GM23338 (cell line): ENCODE measurements around the gene ESPN. TPM values are rescaled to one million over a fixed set of nuclear protein-coding genes. Genes with fewer than 3 reads are reported as not detected.

Experiments
- ATAC-seq: fragments of 200-7000 bp; cut with Tn5 transposase; 3 replicates; pipeline ENCODE4 v1.9.1; 2020
- DNase-seq: peaks from one replicate; pipeline ENCODE4 v3.0.0-alpha.2; 2015; ENCODE audit warnings: low spot score
- H2AFZ ChIP-seq: fragments of 200-600 bp; sonication (generic); 2 replicates; pipeline ENCODE4 v1.8.0; 2016; ENCODE audit warnings: antibody characterized with exemption, mild to moderate bottlenecking, moderate library complexity
- H3F3A ChIP-seq: fragments of 200-600 bp; sonication (generic); replicated peaks from 2 replicates; pipeline ENCODE4 v1.8.0; 2017; ENCODE audit warnings: antibody characterized with exemption, mixed run types, low read depth
- H3K27ac ChIP-seq: fragments of 200-600 bp; sonication (generic); 2 replicates; pipeline ENCODE4 v1.6.1; 2016; ENCODE audit warnings: low read depth
- H3K27me3 ChIP-seq: fragments of 200-600 bp; sonication (generic); 2 replicates; pipeline ENCODE4 v1.8.0; 2016; ENCODE audit warnings: mild to moderate bottlenecking, mixed run types, moderate library complexity; ENCODE audit not compliant: insufficient read depth
- H3K36me3 ChIP-seq: fragments of 200-600 bp; sonication (generic); 2 replicates; pipeline ENCODE4 v1.8.0; 2016; ENCODE audit warnings: mild to moderate bottlenecking; ENCODE audit not compliant: insufficient read depth
- H3K4me1 ChIP-seq: fragments of 200-600 bp; sonication (generic); 2 replicates; pipeline ENCODE4 v1.8.0; 2016; ENCODE audit warnings: mild to moderate bottlenecking, moderate library complexity; ENCODE audit not compliant: insufficient read depth
- H3K4me2 ChIP-seq: fragments of 200-600 bp; sonication (generic); 2 replicates; pipeline ENCODE4 v1.7.1; 2017; ENCODE audit warnings: mixed run types
- H3K4me3 ChIP-seq: fragments of 200-600 bp; sonication (generic); 2 replicates; pipeline ENCODE4 v1.6.1; 2016; ENCODE audit warnings: mixed run types
- H3K79me2 ChIP-seq: fragments of 200-600 bp; sonication (generic); replicated peaks from 2 replicates; pipeline ENCODE4 v1.8.0; 2017; ENCODE audit warnings: mild to moderate bottlenecking; ENCODE audit not compliant: insufficient read depth
- H3K9me2 ChIP-seq: fragments of 200-600 bp; sonication (generic); 2 replicates; pipeline ENCODE4 v1.8.0; 2017; ENCODE audit not compliant: insufficient read depth
- H4K20me1 ChIP-seq: fragments of 200-600 bp; sonication (generic); replicated peaks from 2 replicates; pipeline ENCODE4 v1.8.0; 2017; ENCODE audit warnings: mild to moderate bottlenecking; ENCODE audit not compliant: insufficient read depth
- H3K27ac Mint-ChIP-seq: 2 replicates; pipeline ENCODE4 v1.8.0; 2020; ENCODE audit warnings: inconsistent platforms, mild to moderate bottlenecking, moderate library complexity, mixed read lengths
- H3K27me3 Mint-ChIP-seq: 3 replicates; pipeline ENCODE4 v1.8.0; 2022; ENCODE audit warnings: low read depth, mild to moderate bottlenecking, moderate library complexity, mixed read lengths, inconsistent platforms; ENCODE audit not compliant: insufficient read depth, poor library complexity
- H3K36me3 Mint-ChIP-seq: 3 replicates; pipeline ENCODE4 v1.8.0; 2021; ENCODE audit warnings: low read depth, mild to moderate bottlenecking, inconsistent platforms, moderate library complexity, mixed read lengths
- H3K4me1 Mint-ChIP-seq: 3 replicates; pipeline ENCODE4 v1.8.0; 2020; ENCODE audit warnings: mild to moderate bottlenecking, inconsistent platforms, mixed read lengths
- H3K4me3 Mint-ChIP-seq: 3 replicates; pipeline ENCODE4 v1.8.0; 2021; ENCODE audit warnings: moderate library complexity, mild to moderate bottlenecking, inconsistent platforms, mixed read lengths
- H3K9me3 Mint-ChIP-seq: 3 replicates; pipeline ENCODE4 v1.8.0; 2020; ENCODE audit warnings: moderate library complexity, mild to moderate bottlenecking, inconsistent platforms, mixed read lengths
- CREB1 ChIP-seq: fragments of 250-450 bp; sonication (Bioruptor Pico); IDR thresholded peaks from 2 replicates; pipeline ENCODE4 v1.5.0; 2020; ENCODE audit warnings: low read depth, mild to moderate bottlenecking, moderate library complexity
- CTCF ChIP-seq, 2 experiments: fragments of 200-600 bp in 1 of 2; sonication (generic) in 1 of 2; conservative IDR thresholded peaks; 2 replicates each; pipeline versions ENCODE4 v1.5.1 to v1.6.1; 2016 to 2017; ENCODE audit warnings: antibody characterized with exemption in 2 of 2, low read depth in 2 of 2, mild to moderate bottlenecking in 2 of 2, moderate library complexity in 1 of 2
- EZH2 ChIP-seq: fragments of 200-600 bp; sonication (generic); IDR thresholded peaks from one replicate; pipeline ENCODE4 v1.8.0; 2017; ENCODE audit warnings: antibody characterized with exemption, mild to moderate bottlenecking, low read depth; ENCODE audit not compliant: unreplicated experiment
- EZH2phosphoT487 ChIP-seq: fragments of 200-600 bp; sonication (generic); IDR thresholded peaks from one replicate; pipeline ENCODE4 v1.8.1; 2018; ENCODE audit warnings: antibody characterized with exemption; ENCODE audit not compliant: unreplicated experiment
- JUNB ChIP-seq: IDR thresholded peaks from one replicate; pipeline ENCODE4 v1.6.1; 2016; ENCODE audit warnings: antibody characterized with exemption; ENCODE audit not compliant: unreplicated experiment
- NANOG ChIP-seq: IDR thresholded peaks from 2 replicates; pipeline ENCODE4 v1.6.1; 2016; ENCODE audit warnings: antibody characterized with exemption, borderline replicate concordance
- POLR2AphosphoS5 ChIP-seq: IDR thresholded peaks from 2 replicates; pipeline ENCODE4 v1.6.1; 2016; ENCODE audit warnings: antibody characterized with exemption, low read depth
- REST ChIP-seq: IDR thresholded peaks from one replicate; pipeline ENCODE4 v1.6.1; 2018; ENCODE audit warnings: antibody characterized with exemption; ENCODE audit not compliant: unreplicated experiment
- STAT1 ChIP-seq: IDR thresholded peaks from one replicate; pipeline ENCODE4 v1.6.1; 2016; ENCODE audit warnings: antibody characterized with exemption; ENCODE audit not compliant: unreplicated experiment
- ZNF114 ChIP-seq: fragments of 250-450 bp; sonication (Bioruptor Pico); IDR thresholded peaks from 2 replicates; pipeline ENCODE4 v1.5.0; 2020; ENCODE audit warnings: mild to moderate bottlenecking, moderate library complexity
- ZNF331 ChIP-seq: fragments of 250-450 bp; sonication (Bioruptor Pico); IDR thresholded peaks from 2 replicates; pipeline ENCODE4 v1.5.0; 2020; ENCODE audit warnings: low read depth, mild to moderate bottlenecking, moderate library complexity
- polyA plus RNA-seq: library from polyadenylated mRNA; unstranded; fragments of >200 nt; fragmentation: Nextera tagmentation; extraction: Ambion mirVana; gene quantifications from 2 replicates; pipeline ENCODE4 v1.2.1, GENCODE V29; 2016
- total RNA-seq: library from RNA; depleted of rRNA; stranded (reverse); fragments of >200 nt; shearing (Covaris generic); gene quantifications from 2 replicates; pipeline ENCODE4 v1.2.3, GENCODE V29; 2014
- TF ChIP-seq, protein P1 (sequence below): IDR thresholded peaks from 2 replicates; pipeline ENCODE4 v1.6.1; 2016; ENCODE audit warnings: antibody characterized with exemption
- TF ChIP-seq, protein P2 (sequence below): fragments of 250-450 bp; sonication (Bioruptor Pico); IDR thresholded peaks from 2 replicates; pipeline ENCODE4 v1.5.0; 2020; ENCODE audit warnings: mild to moderate bottlenecking, moderate library complexity

ESPN gene
- total and polyA plus RNA-seq, 2 experiments from 2014 or later: 12.2 to 13.6 TPM

GRCh38 chr1:6426972-6427350 is 2.4 kb downstream of the ESPN start:
- ATAC-seq (no peak), DNase-seq (no peak)
- Histone ChIP-seq H3K27me3 (peaks cover 54% of the 10 kb centered on the region), H3K27ac (no peak overlapping the region), H2AFZ (no peak overlapping the region), H4K20me1 (no peaks in the 10 kb centered on the region), H3K4me2 (no peak overlapping the region), H3K79me2 (no peaks in the 10 kb centered on the region), H3K4me3 (no peak overlapping the region), H3K9me2 (no peaks in the 10 kb centered on the region), H3K36me3 (no peaks in the 10 kb centered on the region), H3F3A (0 out of 2 replicates have a peak, but pooled peaks cover 13% of the 10 kb centered on the region), H3K4me1 (no peaks in the 10 kb centered on the region; the same call in 1 of the 2 replicates)
- peaks cover 63% of the 10 kb centered on the region for H3K27me3 Mint-ChIP-seq
- H3K36me3 Mint-ChIP-seq: no peaks in the 10 kb centered on the region
- H3K4me1 Mint-ChIP-seq: peaks cover 23% of the 10 kb centered on the region; the same call in 2 of the 3 replicates
- no peak overlapping the region for H3K4me3 Mint-ChIP-seq
- TF ChIP-seq EZH2 (no peak), POLR2AphosphoS5 (no peak), NANOG (no peak), REST (no peak), JUNB (no peak), ZNF331 (no peak), EZH2phosphoT487 (no peak), CTCF (conservative IDR thresholded peaks at IDR 0.05; ENCODE audit: low read depth in 2 of 2) (no peak), ZNF114 (CRISPR knock-in tag) (no peak), STAT1 (no peak), CREB1 (CRISPR knock-in tag) (no peak)
- TF ChIP-seq, protein P1, sequence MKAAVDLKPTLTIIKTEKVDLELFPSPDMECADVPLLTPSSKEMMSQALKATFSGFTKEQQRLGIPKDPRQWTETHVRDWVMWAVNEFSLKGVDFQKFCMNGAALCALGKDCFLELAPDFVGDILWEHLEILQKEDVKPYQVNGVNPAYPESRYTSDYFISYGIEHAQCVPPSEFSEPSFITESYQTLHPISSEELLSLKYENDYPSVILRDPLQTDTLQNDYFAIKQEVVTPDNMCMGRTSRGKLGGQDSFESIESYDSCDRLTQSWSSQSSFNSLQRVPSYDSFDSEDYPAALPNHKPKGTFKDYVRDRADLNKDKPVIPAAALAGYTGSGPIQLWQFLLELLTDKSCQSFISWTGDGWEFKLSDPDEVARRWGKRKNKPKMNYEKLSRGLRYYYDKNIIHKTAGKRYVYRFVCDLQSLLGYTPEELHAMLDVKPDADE: no peak
- TF ChIP-seq, protein P2, sequence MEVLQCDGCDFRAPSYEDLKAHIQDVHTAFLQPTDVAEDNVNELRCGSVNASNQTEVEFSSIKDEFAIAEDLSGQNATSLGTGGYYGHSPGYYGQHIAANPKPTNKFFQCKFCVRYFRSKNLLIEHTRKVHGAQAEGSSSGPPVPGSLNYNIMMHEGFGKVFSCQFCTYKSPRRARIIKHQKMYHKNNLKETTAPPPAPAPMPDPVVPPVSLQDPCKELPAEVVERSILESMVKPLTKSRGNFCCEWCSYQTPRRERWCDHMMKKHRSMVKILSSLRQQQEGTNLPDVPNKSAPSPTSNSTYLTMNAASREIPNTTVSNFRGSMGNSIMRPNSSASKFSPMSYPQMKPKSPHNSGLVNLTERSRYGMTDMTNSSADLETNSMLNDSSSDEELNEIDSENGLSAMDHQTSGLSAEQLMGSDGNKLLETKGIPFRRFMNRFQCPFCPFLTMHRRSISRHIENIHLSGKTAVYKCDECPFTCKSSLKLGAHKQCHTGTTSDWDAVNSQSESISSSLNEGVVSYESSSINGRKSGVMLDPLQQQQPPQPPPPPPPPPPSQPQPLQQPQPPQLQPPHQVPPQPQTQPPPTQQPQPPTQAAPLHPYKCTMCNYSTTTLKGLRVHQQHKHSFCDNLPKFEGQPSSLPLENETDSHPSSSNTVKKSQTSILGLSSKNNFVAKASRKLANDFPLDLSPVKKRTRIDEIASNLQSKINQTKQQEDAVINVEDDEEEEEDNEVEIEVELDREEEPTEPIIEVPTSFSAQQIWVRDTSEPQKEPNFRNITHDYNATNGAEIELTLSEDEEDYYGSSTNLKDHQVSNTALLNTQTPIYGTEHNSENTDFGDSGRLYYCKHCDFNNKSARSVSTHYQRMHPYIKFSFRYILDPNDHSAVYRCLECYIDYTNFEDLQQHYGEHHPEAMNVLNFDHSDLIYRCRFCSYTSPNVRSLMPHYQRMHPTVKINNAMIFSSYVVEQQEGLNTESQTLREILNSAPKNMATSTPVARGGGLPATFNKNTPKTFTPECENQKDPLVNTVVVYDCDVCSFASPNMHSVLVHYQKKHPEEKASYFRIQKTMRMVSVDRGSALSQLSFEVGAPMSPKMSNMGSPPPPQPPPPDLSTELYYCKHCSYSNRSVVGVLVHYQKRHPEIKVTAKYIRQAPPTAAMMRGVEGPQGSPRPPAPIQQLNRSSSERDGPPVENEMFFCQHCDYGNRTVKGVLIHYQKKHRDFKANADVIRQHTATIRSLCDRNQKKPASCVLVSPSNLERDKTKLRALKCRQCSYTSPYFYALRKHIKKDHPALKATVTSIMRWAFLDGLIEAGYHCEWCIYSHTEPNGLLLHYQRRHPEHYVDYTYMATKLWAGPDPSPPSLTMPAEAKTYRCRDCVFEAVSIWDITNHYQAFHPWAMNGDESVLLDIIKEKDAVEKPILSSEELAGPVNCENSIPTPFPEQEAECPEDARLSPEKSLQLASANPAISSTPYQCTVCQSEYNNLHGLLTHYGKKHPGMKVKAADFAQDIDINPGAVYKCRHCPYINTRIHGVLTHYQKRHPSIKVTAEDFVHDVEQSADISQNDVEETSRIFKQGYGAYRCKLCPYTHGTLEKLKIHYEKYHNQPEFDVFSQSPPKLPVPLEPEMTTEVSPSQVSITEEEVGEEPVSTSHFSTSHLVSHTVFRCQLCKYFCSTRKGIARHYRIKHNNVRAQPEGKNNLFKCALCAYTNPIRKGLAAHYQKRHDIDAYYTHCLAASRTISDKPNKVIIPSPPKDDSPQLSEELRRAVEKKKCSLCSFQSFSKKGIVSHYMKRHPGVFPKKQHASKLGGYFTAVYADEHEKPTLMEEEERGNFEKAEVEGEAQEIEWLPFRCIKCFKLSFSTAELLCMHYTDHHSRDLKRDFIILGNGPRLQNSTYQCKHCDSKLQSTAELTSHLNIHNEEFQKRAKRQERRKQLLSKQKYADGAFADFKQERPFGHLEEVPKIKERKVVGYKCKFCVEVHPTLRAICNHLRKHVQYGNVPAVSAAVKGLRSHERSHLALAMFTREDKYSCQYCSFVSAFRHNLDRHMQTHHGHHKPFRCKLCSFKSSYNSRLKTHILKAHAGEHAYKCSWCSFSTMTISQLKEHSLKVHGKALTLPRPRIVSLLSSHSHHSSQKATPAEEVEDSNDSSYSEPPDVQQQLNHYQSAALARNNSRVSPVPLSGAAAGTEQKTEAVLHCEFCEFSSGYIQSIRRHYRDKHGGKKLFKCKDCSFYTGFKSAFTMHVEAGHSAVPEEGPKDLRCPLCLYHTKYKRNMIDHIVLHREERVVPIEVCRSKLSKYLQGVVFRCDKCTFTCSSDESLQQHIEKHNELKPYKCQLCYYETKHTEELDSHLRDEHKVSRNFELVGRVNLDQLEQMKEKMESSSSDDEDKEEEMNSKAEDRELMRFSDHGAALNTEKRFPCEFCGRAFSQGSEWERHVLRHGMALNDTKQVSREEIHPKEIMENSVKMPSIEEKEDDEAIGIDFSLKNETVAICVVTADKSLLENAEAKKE (CRISPR knock-in tag): no peak
- H3K27ac Mint-ChIP-seq: no peak overlapping the region
- no peaks in the 10 kb centered on the region for H3K9me3 Mint-ChIP-seq
